Adrenal gland (tissue), 12 donors: ENCODE measurements around the gene NAP1L1. TPM values are rescaled to one million over a fixed set of nuclear protein-coding genes. Genes with fewer than 3 reads are reported as not detected.

ENCODE experiments used
- DNase-seq, 7 donors: peaks; one replicate each; pipeline ENCODE4 v3.0.0-alpha.2; 2019 to 2020
- H3K27ac ChIP-seq, 5 donors: fragments of 200-600 bp; sonication (generic) in 4 of 5; 1 replicate in 3 of 5; 2 replicates in 2 of 5; pipeline versions ENCODE4 v1.5.1 to v1.8.0; 2016 to 2020; ENCODE audit warnings: mild to moderate bottlenecking in 1 of 5
- H3K27me3 ChIP-seq: fragments of 200-600 bp; 2 replicates; pipeline ENCODE4 v1.8.0; 2021
- H3K36me3 ChIP-seq, 2 donors: fragments of 200-600 bp; replicated peaks in 1 of 2; 1 replicate in 1 of 2; 2 replicates in 1 of 2; pipeline versions ENCODE4 v1.5.1 to v1.8.0; 2018 to 2022
- H3K4me1 ChIP-seq, 2 donors: fragments of 200-600 bp; replicated peaks in 1 of 2; 1 replicate in 1 of 2; 2 replicates in 1 of 2; pipeline versions ENCODE4 v1.5.1 to v1.8.0; 2018 to 2021
- H3K4me3 ChIP-seq, 4 donors: fragments of 200-600 bp; sonication (generic) in 3 of 4; one replicate each; pipeline ENCODE4 v1.5.1; 2016 to 2018
- H3K9me3 ChIP-seq, 3 donors: fragments of 200-600 bp; sonication (generic) in 1 of 3; replicated peaks in 1 of 3; 1 replicate in 2 of 3; 2 replicates in 1 of 3; pipeline versions ENCODE4 v1.5.1 to v1.8.0; 2016 to 2021
- CTCF ChIP-seq, 6 experiments: fragments of 450-650 bp in 4 of 6; fragments of 200-600 bp in 2 of 6; sonication (generic) in 1 of 6; IDR thresholded peaks; 1 replicate in 5 of 6; 2 replicates in 1 of 6; pipeline versions ENCODE4 v1.5.1 to v1.8.0; 2016 to 2021; ENCODE audit warnings: antibody characterized with exemption in 6 of 6, mild to moderate bottlenecking in 2 of 6, moderate library complexity in 1 of 6
- POLR2A ChIP-seq, 2 donors: fragments of 450-650 bp; IDR thresholded peaks; one replicate each; pipeline ENCODE4 v1.6.1; 2017; ENCODE audit warnings: antibody characterized with exemption in 2 of 2, mild to moderate bottlenecking in 2 of 2, moderate library complexity in 1 of 2
- WGBS, 4 donors: extraction: QIAGEN DNeasy Blood & Tissue Kit in 2 of 4; methylation state at CpG; one replicate each; pipeline versions ENCODE4 v1.1.5 to v1.1.7; 2013 to 2017; 5-methylcytosine and 5-hydroxymethylcytosine counted together
- intact Hi-C, 2 donors: fragments of 100-400 bp; cut with DNase I; formaldehyde crosslinking; loops; one replicate each; pipeline versions ENCODE4 v1.14.1 to v1.15.0; 2022 to 2023
- polyA plus RNA-seq, 3 donors: library from polyadenylated mRNA; stranded (reverse); fragments of 200-250 nt in 2 of 3; fragments of 350-450 nt in 1 of 3; fragmentation: Illumina TruSeq in 1 of 3; extraction: RNeasy Lipid Tissue Mini Kit (QIAGEN cat#74804) in 1 of 3; gene quantifications; one replicate each; pipeline ENCODE4 v1.2.3, GENCODE V29; 2013 to 2014
- total RNA-seq, 9 donors: library from RNA; depleted of rRNA in 4 of 9; stranded (reverse); fragments of >200 nt in 4 of 9; fragments of 120-200 nt in 1 of 9; fragmentation: NEBNext Ultra II Directional in 1 of 9; extraction: Animal tissue kit (Norgen Biotek cat#: 25700) in 1 of 9; gene quantifications; one replicate each; pipeline versions ENCODE4 v1.1.0 to v1.2.4, GENCODE V29; 2013 to 2023
- donor health status: healthy with polysubstance abuse.
- donor health status: Bipolar disorder and iron deficiency.
- donor health status: DM: yes; HTN: yes; CAD: no.
- donor health status: DM: no; HTN: no; CAD: no.
- donor health status: DM: no; HTN: no; CAD: no.
- donor health status: DM: yes; HTN: yes; CAD: no.

NAP1L1 gene
- total and polyA plus RNA-seq, 12 donors = 216 to 518 (median 347) TPM

GRCh38 chr12:76040461-76040860 lies 44.0 kb downstream of the NAP1L1 start:
- H3K9me3 ChIP-seq = no peaks in the 10 kb centered on the region
- no peaks in the 10 kb centered on the region for H3K27me3 ChIP-seq
- DNase-seq = no peak
- H3K4me3 ChIP-seq = no peak overlapping the region
- no peaks in the 10 kb centered on the region for H3K4me1 ChIP-seq
- TF ChIP-seq POLR2A (IDR thresholded peaks at IDR 0.05) = no peak
- H3K36me3 ChIP-seq = no peaks in the 10 kb centered on the region
- H3K27ac ChIP-seq = no peak overlapping the region
- intact Hi-C loops = no loop called here
- WGBS, 4 donors = 91 to 97% (median 96%) methylated on average over 4 of the region's 4 CpGs

GRCh38 chr12:76038176-76038575 lies 46.3 kb downstream of the NAP1L1 start:
- Histone ChIP-seq H3K9me3 (no peaks in the 10 kb centered on the region), H3K4me1 (peaks cover 7% of the 10 kb centered on the region in 2 donors), H3K36me3 (no peaks in the 10 kb centered on the region), H3K4me3 (no peak overlapping the region), H3K27me3 (no peaks in the 10 kb centered on the region), H3K27ac (no peak overlapping the region)
- TF ChIP-seq CTCF (IDR thresholded peaks at IDR 0.05) = no peak
- 61 to 82% (median 75%) methylated on average over 2 of the region's 2 CpGs for WGBS, 4 donors
- intact Hi-C loops = loop anchor here (5.0 to 10.0 kb wide), 2 partner anchors 511 to 513 kb away; no protein-coding TSS in a partner anchor
- no peak for DNase-seq

- WGBS, 4 donors = 30 to 38% (median 33%) methylated on average over 13 of the region's 13 CpGs
- peak; percentile 64 to 90 (median 82) for TF ChIP-seq CTCF (IDR thresholded peaks at IDR 0.05)
- no peak for TF ChIP-seq POLR2A (IDR thresholded peaks at IDR 0.05)
- Histone ChIP-seq H3K4me3 (no peak overlapping the region), H3K27me3 (no peaks in the 10 kb centered on the region), H3K9me3 (no peaks in the 10 kb centered on the region), H3K27ac (no peak overlapping the region), H3K36me3 (no peaks in the 10 kb centered on the region), H3K4me1 (peaks cover 12 to 14% of the 10 kb centered on the region in 2 donors)
- intact Hi-C loops = loop anchor here (5.0 to 10.0 kb wide), 2 partner anchors 510 to 513 kb away; no protein-coding TSS in a partner anchor
- peak in 5 of 7 donors; percentile 25 to 52 (median 35) for DNase-seq
Measured at GRCh38 chr12:76037130-76038103, 47.1 kb downstream of the NAP1L1 start.

- no peak overlapping the region for H3K4me3 ChIP-seq
- no peak for DNase-seq
- H3K27me3 ChIP-seq = no peaks in the 10 kb centered on the region
- intact Hi-C loops = loop anchor here (5.0 to 10.0 kb wide), 2 partner anchors 508 to 510 kb away; no protein-coding TSS in a partner anchor
- 74 to 100% (median 85%) methylated on average over 2 to 3 of the region's 3 CpGs for WGBS, 4 donors
- no peaks in the 10 kb centered on the region for H3K9me3 ChIP-seq
- H3K36me3 ChIP-seq = no peaks in the 10 kb centered on the region
- H3K4me1 ChIP-seq = peaks cover 13 to 14% of the 10 kb centered on the region in 2 donors
- TF ChIP-seq POLR2A (IDR thresholded peaks at IDR 0.05) (no peak), CTCF (IDR thresholded peaks at IDR 0.05) (no peak)
- peak overlapping the region in 2 of 5 donors; percentile 23 to 34 for H3K27ac ChIP-seq
Measured at GRCh38 chr12:76035045-76035444, 49.4 kb downstream of the NAP1L1 start.
